Liver (tissue), 9 donors: ENCODE measurements around the gene SLCO4A1. TPM values are rescaled to one million over a fixed set of nuclear protein-coding genes. Genes with fewer than 3 reads are reported as not detected.

Experiments
- DNase-seq: peaks from one replicate; pipeline ENCODE4 v3.0.0-alpha.2; 2017; ENCODE audit warnings: low spot score
- H3K27ac ChIP-seq, 2 donors: one replicate each; pipeline ENCODE4 v1.7.0; 2013; ENCODE audit warnings: inconsistent platforms in 2 of 2, low read length in 2 of 2, control low read depth in 1 of 2, low read depth in 1 of 2, mild to moderate bottlenecking in 1 of 2
- H3K27me3 ChIP-seq, 4 donors: one replicate each; pipeline versions ENCODE4 v1.6.1 to v1.7.0; 2013; ENCODE audit warnings: low read length in 3 of 4, inconsistent platforms in 1 of 4, mild to moderate bottlenecking in 1 of 4, moderate library complexity in 1 of 4; ENCODE audit not compliant: control insufficient read depth in 4 of 4, insufficient read depth in 4 of 4
- H3K36me3 ChIP-seq, 4 donors: one replicate each; pipeline versions ENCODE4 v1.6.1 to v1.7.0; 2013; ENCODE audit warnings: low read length in 3 of 4, mild to moderate bottlenecking in 3 of 4, low read depth in 1 of 4, moderate library complexity in 1 of 4; ENCODE audit not compliant: control insufficient read depth in 4 of 4, insufficient read depth in 3 of 4
- H3K4me1 ChIP-seq, 4 donors: one replicate each; pipeline versions ENCODE4 v1.6.1 to v1.7.0; 2013; ENCODE audit warnings: low read length in 3 of 4, mild to moderate bottlenecking in 3 of 4, moderate library complexity in 1 of 4; ENCODE audit not compliant: control insufficient read depth in 4 of 4, insufficient read depth in 4 of 4
- H3K4me3 ChIP-seq, 3 donors: one replicate each; pipeline versions ENCODE4 v1.6.1 to v1.7.0; 2013; ENCODE audit warnings: low read length in 3 of 3, control low read depth in 1 of 3, low read depth in 1 of 3, mild to moderate bottlenecking in 1 of 3
- H3K9ac ChIP-seq, 2 donors: one replicate each; pipeline ENCODE4 v1.7.0; 2013; ENCODE audit warnings: low read length in 2 of 2, mild to moderate bottlenecking in 2 of 2, moderate library complexity in 2 of 2, control low read depth in 1 of 2, low read depth in 1 of 2
- H3K9me3 ChIP-seq, 4 donors: one replicate each; pipeline versions ENCODE4 v1.6.1 to v1.7.0; 2013; ENCODE audit warnings: low read length in 3 of 4; ENCODE audit not compliant: control insufficient read depth in 4 of 4
- FOXA1 ChIP-seq: IDR thresholded peaks from 2 replicates; pipeline ENCODE4 v1.6.1; 2016; ENCODE audit warnings: antibody characterized with exemption
- FOXA2 ChIP-seq: IDR thresholded peaks from 2 replicates; pipeline ENCODE4 v1.6.1; 2016; ENCODE audit warnings: antibody characterized with exemption
- HNF4A ChIP-seq, 2 donors: conservative IDR thresholded peaks; 2 replicates each; pipeline ENCODE4 v1.6.1; 2016; ENCODE audit warnings: antibody characterized with exemption in 2 of 2, mild to moderate bottlenecking in 2 of 2
- HNF4G ChIP-seq: IDR thresholded peaks from 2 replicates; pipeline ENCODE4 v1.6.1; 2016; ENCODE audit warnings: antibody characterized with exemption
- JUND ChIP-seq, 2 donors: IDR thresholded peaks; 2 replicates each; pipeline ENCODE4 v1.6.1; 2016; ENCODE audit warnings: antibody characterized with exemption in 2 of 2
- NR2F2 ChIP-seq: IDR thresholded peaks from 2 replicates; pipeline ENCODE4 v1.6.1; 2016; ENCODE audit warnings: antibody characterized with exemption
- RAD21 ChIP-seq, 2 donors: IDR thresholded peaks; 2 replicates each; pipeline ENCODE4 v1.6.1; 2016; ENCODE audit warnings: antibody characterized with exemption in 2 of 2, mild to moderate bottlenecking in 2 of 2
- RXRA ChIP-seq, 2 donors: IDR thresholded peaks; 2 replicates each; pipeline ENCODE4 v1.6.1; 2017 to 2018; ENCODE audit warnings: antibody characterized with exemption in 2 of 2, mild to moderate bottlenecking in 1 of 2
- SP1 ChIP-seq: IDR thresholded peaks from 2 replicates; pipeline ENCODE4 v1.6.1; 2018; ENCODE audit warnings: antibody characterized with exemption, mild to moderate bottlenecking
- TAF1 ChIP-seq: conservative IDR thresholded peaks from 2 replicates; pipeline ENCODE4 v1.6.1; 2016; ENCODE audit warnings: antibody characterized with exemption, mild to moderate bottlenecking
- YY1 ChIP-seq: IDR thresholded peaks from 2 replicates; pipeline ENCODE4 v1.6.1; 2016; ENCODE audit warnings: antibody characterized with exemption, mild to moderate bottlenecking
- WGBS: extraction: QIAGEN DNeasy Blood & Tissue Kit; methylation state at CpG from one replicate; pipeline ENCODE4 v1.1.7; 2013; 5-methylcytosine and 5-hydroxymethylcytosine counted together
- polyA plus RNA-seq, 2 donors: library from polyadenylated mRNA; stranded (reverse) in 1 of 2; unstranded in 1 of 2; fragments of 200-250 nt in 1 of 2; fragments of >200 nt in 1 of 2; fragmentation: Nextera tagmentation in 1 of 2; extraction: Ambion mirVana in 1 of 2; gene quantifications; one replicate each; pipeline versions ENCODE4 v1.2.1 to v1.2.3, GENCODE V29; 2013 to 2015
- total RNA-seq, 2 donors: library from RNA; depleted of rRNA; stranded (reverse); fragments of >200 nt; gene quantifications; one replicate each; pipeline ENCODE4 v1.2.3, GENCODE V29; 2014
- TF ChIP-seq, protein P1 (sequence below): IDR thresholded peaks from 2 replicates; pipeline ENCODE4 v1.6.1; 2016; ENCODE audit warnings: antibody characterized with exemption
- TF ChIP-seq, protein P2 (sequence below): IDR thresholded peaks from 2 replicates; pipeline ENCODE4 v1.6.1; 2016; ENCODE audit warnings: antibody characterized with exemption
- donor health status: healthy.
- donor health status: healthy.
- donor health status: healthy.
- donor health status: healthy.
- donor health status: healthy.

The SLCO4A1 gene
- total and polyA plus RNA-seq, 4 donors, result 1.3 to 4.3 (median 2.6) TPM

DNA sequence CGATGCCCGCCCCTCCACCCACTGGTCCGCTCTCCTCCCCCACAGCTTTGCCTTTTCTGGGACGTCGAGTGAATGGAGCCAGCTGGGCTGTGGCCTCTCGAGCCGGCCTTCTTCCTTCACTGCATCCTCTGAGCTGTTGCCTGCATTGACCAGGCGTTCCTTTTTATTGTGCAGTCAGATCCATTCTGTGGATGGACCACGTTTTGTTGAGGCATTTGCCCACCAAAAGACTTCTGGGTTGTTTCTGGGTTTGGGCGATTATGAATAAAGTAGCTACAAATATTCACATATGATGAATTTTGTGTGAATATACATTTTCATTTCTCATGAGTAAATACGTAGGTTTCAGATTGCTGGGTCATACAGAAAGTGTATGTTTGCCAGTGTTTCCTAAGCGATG is 76.2 kb downstream of the SLCO4A1 start:
- no peak overlapping the region for H3K4me3 ChIP-seq
- WGBS, result 70% methylated on average over 12 of the region's 12 CpGs
- TF ChIP-seq TAF1, result no peak
- H3K27me3 ChIP-seq, result peaks cover 0 to 2% (median 0%) of the 10 kb centered on the region in 4 donors
- no peak overlapping the region for H3K9ac ChIP-seq
- no peak for DNase-seq
- no peak overlapping the region for H3K27ac ChIP-seq
- H3K36me3 ChIP-seq, result no peaks in the 10 kb centered on the region
- no peaks in the 10 kb centered on the region for H3K4me1 ChIP-seq
- peaks cover 0 to 6% (median 3%) of the 10 kb centered on the region in 4 donors for H3K9me3 ChIP-seq

GRCh38 chr20:62719250-62719935 is 77.1 kb downstream of the SLCO4A1 start:
- TF ChIP-seq FOXA2 (no peak), HNF4A (conservative IDR thresholded peaks at IDR 0.05) (no peak), FOXA1 (no peak), RAD21 (IDR thresholded peaks at IDR 0.05) (no peak), YY1 (no peak), JUND (IDR thresholded peaks at IDR 0.05) (no peak), NR2F2 (no peak), HNF4G (no peak), SP1 (no peak), RXRA (IDR thresholded peaks at IDR 0.05) (no peak)
- TF ChIP-seq, protein P1, sequence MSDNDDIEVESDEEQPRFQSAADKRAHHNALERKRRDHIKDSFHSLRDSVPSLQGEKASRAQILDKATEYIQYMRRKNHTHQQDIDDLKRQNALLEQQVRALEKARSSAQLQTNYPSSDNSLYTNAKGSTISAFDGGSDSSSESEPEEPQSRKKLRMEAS, result no peak
- TF ChIP-seq, protein P2, sequence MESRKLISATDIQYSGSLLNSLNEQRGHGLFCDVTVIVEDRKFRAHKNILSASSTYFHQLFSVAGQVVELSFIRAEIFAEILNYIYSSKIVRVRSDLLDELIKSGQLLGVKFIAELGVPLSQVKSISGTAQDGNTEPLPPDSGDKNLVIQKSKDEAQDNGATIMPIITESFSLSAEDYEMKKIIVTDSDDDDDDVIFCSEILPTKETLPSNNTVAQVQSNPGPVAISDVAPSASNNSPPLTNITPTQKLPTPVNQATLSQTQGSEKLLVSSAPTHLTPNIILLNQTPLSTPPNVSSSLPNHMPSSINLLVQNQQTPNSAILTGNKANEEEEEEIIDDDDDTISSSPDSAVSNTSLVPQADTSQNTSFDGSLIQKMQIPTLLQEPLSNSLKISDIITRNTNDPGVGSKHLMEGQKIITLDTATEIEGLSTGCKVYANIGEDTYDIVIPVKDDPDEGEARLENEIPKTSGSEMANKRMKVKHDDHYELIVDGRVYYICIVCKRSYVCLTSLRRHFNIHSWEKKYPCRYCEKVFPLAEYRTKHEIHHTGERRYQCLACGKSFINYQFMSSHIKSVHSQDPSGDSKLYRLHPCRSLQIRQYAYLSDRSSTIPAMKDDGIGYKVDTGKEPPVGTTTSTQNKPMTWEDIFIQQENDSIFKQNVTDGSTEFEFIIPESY, result no peak
- peaks cover 0 to 5% (median 0%) of the 10 kb centered on the region in 4 donors for H3K27me3 ChIP-seq
- H3K9ac ChIP-seq, result no peak overlapping the region
- WGBS, result 75% methylated on average over 12 of the region's 12 CpGs
- DNase-seq, result no peak
- H3K4me3 ChIP-seq, result no peak overlapping the region
- no peak overlapping the region for H3K27ac ChIP-seq
- peaks cover 0 to 6% (median 3%) of the 10 kb centered on the region in 4 donors for H3K9me3 ChIP-seq
- no peaks in the 10 kb centered on the region for H3K4me1 ChIP-seq
- H3K36me3 ChIP-seq, result no peaks in the 10 kb centered on the region

Other genes with a start within 250 kb of the SLCO4A1 start
- gene CABLES2, start 235.2 kb upstream of the SLCO4A1 start, total RNA-seq, result 1 to 10 TPM; 2.0 to 3.2 TPM
- gene CABLES2, start 235.2 kb upstream of the SLCO4A1 start, polyA plus RNA-seq, result 1 to 10 TPM in 1 of 2 donors, under 1 TPM in 1; 0.92 to 2.0 TPM
- gene RBBP8NL, start 215.0 kb upstream of the SLCO4A1 start, total RNA-seq, result under 1 TPM; under 0.01 to 0.14 TPM
- not detected for gene RBBP8NL, start 215.0 kb upstream of the SLCO4A1 start, polyA plus RNA-seq
- 1 to 10 TPM in 1 of 2 donors, under 1 TPM in 1; 0.25 to 6.1 TPM for gene GATA5, start 166.5 kb upstream of the SLCO4A1 start, total RNA-seq
- under 1 TPM; 0.31 to 0.36 TPM for gene GATA5, start 166.5 kb upstream of the SLCO4A1 start, polyA plus RNA-seq
- under 1 TPM; 0.08 to 0.33 TPM for gene NTSR1, start 66.3 kb downstream of the SLCO4A1 start, total RNA-seq
- gene NTSR1, start 66.3 kb downstream of the SLCO4A1 start, polyA plus RNA-seq, result under 1 TPM in 1 of 2 donors, not detected in 1; 0.03 TPM
- 1 to 10 TPM; 4.5 to 6.6 TPM for gene MRGBP, start 154.0 kb downstream of the SLCO4A1 start, total RNA-seq
- 1 to 10 TPM; 5.2 to 6.8 TPM for gene MRGBP, start 154.0 kb downstream of the SLCO4A1 start, polyA plus RNA-seq
- gene OGFR, start 162.3 kb downstream of the SLCO4A1 start, total RNA-seq, result 10 to 100 TPM; 22.8 to 59.4 TPM
- 10 to 100 TPM in 1 of 2 donors, 1 to 10 TPM in 1; 5.9 to 35.9 TPM for gene OGFR, start 162.3 kb downstream of the SLCO4A1 start, polyA plus RNA-seq
- gene COL9A3, start 174.5 kb downstream of the SLCO4A1 start, total RNA-seq, result under 1 TPM; 0.92 to 0.98 TPM
- gene COL9A3, start 174.5 kb downstream of the SLCO4A1 start, polyA plus RNA-seq, result 1 to 10 TPM; 1.2 to 2.0 TPM
- gene TCFL5, start 219.3 kb downstream of the SLCO4A1 start, total RNA-seq, result 1 to 10 TPM; 2.0 to 3.8 TPM
- gene TCFL5, start 219.3 kb downstream of the SLCO4A1 start, polyA plus RNA-seq, result 1 to 10 TPM in 1 of 2 donors, under 1 TPM in 1; 0.79 to 2.4 TPM